Nephron (organoid): ENCODE data around the gene CCDC9B.

Source experiments
- H3K27ac Mint-ChIP-seq, 3 experiments: 2 replicates each; pipeline ENCODE4 v1.8.0; 2020; ENCODE audit warnings: mixed read lengths in 3 of 3, mild to moderate bottlenecking in 2 of 3, moderate library complexity in 1 of 3
- H3K27me3 Mint-ChIP-seq: 2 replicates; pipeline ENCODE4 v1.8.0; 2021; ENCODE audit warnings: low read depth, mild to moderate bottlenecking, moderate library complexity, mixed read lengths
- H3K36me3 Mint-ChIP-seq: 2 replicates; pipeline ENCODE4 v1.8.0; 2020; ENCODE audit warnings: low read depth, mixed read lengths
- H3K4me1 Mint-ChIP-seq: 2 replicates; pipeline ENCODE4 v1.8.0; 2020; ENCODE audit warnings: mixed read lengths
- H3K4me3 Mint-ChIP-seq, 3 experiments: 2 replicates each; pipeline ENCODE4 v1.8.0; 2020; ENCODE audit warnings: mild to moderate bottlenecking in 3 of 3, mixed read lengths in 3 of 3, moderate library complexity in 2 of 3
- H3K9me3 Mint-ChIP-seq: 2 replicates; pipeline ENCODE4 v1.8.0; 2020; ENCODE audit warnings: mixed read lengths
- CTCF ChIP-seq, 3 experiments: fragments of 200-600 bp; sonication (generic); IDR thresholded peaks; one replicate each; pipeline ENCODE4 v1.5.0; 2021; ENCODE audit warnings: antibody characterized with exemption in 3 of 3; ENCODE audit not compliant: unreplicated experiment in 3 of 3

The CCDC9B gene

GRCh38 chr15:40289140-40289775 lies 51.5 kb downstream of the CCDC9B start:
- H3K9me3 Mint-ChIP-seq: no peaks in the 10 kb centered on the region
- no peak for TF ChIP-seq CTCF (IDR thresholded peaks at IDR 0.05; ENCODE audit: unreplicated experiment in 3 of 3)
- peak overlapping the region in 2 of 3 experiments; percentile 44 to 59 for H3K4me3 Mint-ChIP-seq
- peaks cover 77% of the 10 kb centered on the region for H3K27me3 Mint-ChIP-seq
- peaks cover 29% of the 10 kb centered on the region for H3K4me1 Mint-ChIP-seq
- no peaks in the 10 kb centered on the region for H3K36me3 Mint-ChIP-seq
- H3K27ac Mint-ChIP-seq: no peak overlapping the region

GRCh38 chr15:40287968-40288367 lies 52.8 kb downstream of the CCDC9B start:
- H3K9me3 Mint-ChIP-seq: no peaks in the 10 kb centered on the region
- H3K4me3 Mint-ChIP-seq: no peak overlapping the region
- H3K27me3 Mint-ChIP-seq: peaks cover 81% of the 10 kb centered on the region
- H3K4me1 Mint-ChIP-seq: peaks cover 35% of the 10 kb centered on the region
- no peak for TF ChIP-seq CTCF (IDR thresholded peaks at IDR 0.05; ENCODE audit: unreplicated experiment in 3 of 3)
- H3K27ac Mint-ChIP-seq: no peak overlapping the region
- H3K36me3 Mint-ChIP-seq: no peaks in the 10 kb centered on the region

- TF ChIP-seq CTCF (IDR thresholded peaks at IDR 0.05; ENCODE audit: unreplicated experiment in 3 of 3): no peak
- Mint-ChIP-seq H3K36me3 (no peaks in the 10 kb centered on the region), H3K4me1 (peaks cover 35% of the 10 kb centered on the region), H3K4me3 (no peak overlapping the region), H3K27ac (no peak overlapping the region), H3K9me3 (no peaks in the 10 kb centered on the region), H3K27me3 (peaks cover 81% of the 10 kb centered on the region)
Observed at GRCh38 chr15:40287505-40287904, 53.2 kb downstream of the CCDC9B start.

- no peaks in the 10 kb centered on the region for H3K9me3 Mint-ChIP-seq
Observed at GRCh38 chr15:40286794-40287193, 53.9 kb downstream of the CCDC9B start.

GRCh38 chr15:40286061-40286532 lies 54.6 kb downstream of the CCDC9B start:
- Mint-ChIP-seq H3K27ac (no peak overlapping the region), H3K27me3 (peaks cover 82% of the 10 kb centered on the region), H3K4me1 (peaks cover 35% of the 10 kb centered on the region), H3K9me3 (no peaks in the 10 kb centered on the region), H3K36me3 (no peaks in the 10 kb centered on the region), H3K4me3 (no peak overlapping the region)
- TF ChIP-seq CTCF (IDR thresholded peaks at IDR 0.05; ENCODE audit: unreplicated experiment in 3 of 3): no peak

More at GRCh38 chr15:40286794-40287193, 53.9 kb downstream of the CCDC9B start:
- Mint-ChIP-seq H3K27me3 (peaks cover 79% of the 10 kb centered on the region), H3K4me3 (no peak overlapping the region), H3K4me1 (peaks cover 35% of the 10 kb centered on the region), H3K36me3 (no peaks in the 10 kb centered on the region), H3K27ac (no peak overlapping the region)
- TF ChIP-seq CTCF (IDR thresholded peaks at IDR 0.05; ENCODE audit: unreplicated experiment in 3 of 3): no peak

GRCh38 chr15:40285554-40286011 lies 55.2 kb downstream of the CCDC9B start:
- no peaks in the 10 kb centered on the region for H3K9me3 Mint-ChIP-seq
- TF ChIP-seq CTCF (IDR thresholded peaks at IDR 0.05; ENCODE audit: unreplicated experiment in 3 of 3): no peak
- H3K27me3 Mint-ChIP-seq: peaks cover 86% of the 10 kb centered on the region
- H3K4me3 Mint-ChIP-seq: no peak overlapping the region
- no peaks in the 10 kb centered on the region for H3K36me3 Mint-ChIP-seq
- peak overlapping the region in 1 of 3 experiments; percentile 71 for H3K27ac Mint-ChIP-seq
- peaks cover 36% of the 10 kb centered on the region for H3K4me1 Mint-ChIP-seq
